SK-N-SH treated with all-trans-retinoic acid at 6 μM for 48 hours (cell line): ENCODE results near the gene ARSG.

Experiments used
- ARNTL ChIP-seq: fragments of 450-650 bp; formaldehyde crosslinking; IDR thresholded peaks from 2 replicates; pipeline ENCODE4 v1.5.0; 2020; ENCODE audit warnings: low read depth, mild to moderate bottlenecking, moderate library complexity, borderline replicate concordance
- CREB5 ChIP-seq: fragments of 250-450 bp; sonication (Bioruptor Pico); IDR thresholded peaks from 2 replicates; pipeline ENCODE4 v1.5.1; 2020; ENCODE audit warnings: low read depth, mild to moderate bottlenecking, moderate library complexity
- CSRNP3 ChIP-seq: fragments of 250-450 bp; sonication (Bioruptor Pico); IDR thresholded peaks from 2 replicates; pipeline ENCODE4 v1.5.1; 2021; ENCODE audit warnings: mild to moderate bottlenecking, moderate library complexity
- ESRRG ChIP-seq: fragments of 250-450 bp; sonication (Bioruptor Pico); IDR thresholded peaks from 2 replicates; pipeline ENCODE4 v1.6.1; 2021; ENCODE audit warnings: mild to moderate bottlenecking
- ISL1 ChIP-seq: fragments of 250-450 bp; sonication (Bioruptor Pico); IDR thresholded peaks from 2 replicates; pipeline ENCODE4 v2.1.2; 2022; ENCODE audit warnings: mild to moderate bottlenecking, moderate library complexity
- OSR1 ChIP-seq: fragments of 250-450 bp; sonication (Bioruptor Pico); IDR thresholded peaks from 2 replicates; pipeline ENCODE4 v1.8.0; 2022; ENCODE audit warnings: moderate library complexity, mild to moderate bottlenecking, inconsistent platforms
- PATZ1 ChIP-seq: fragments of 250-450 bp; sonication (Bioruptor Pico); IDR thresholded peaks from 2 replicates; pipeline ENCODE4 v1.8.0; 2020; ENCODE audit warnings: mild to moderate bottlenecking, moderate library complexity, borderline replicate concordance
- PPARA ChIP-seq: fragments of 250-450 bp; sonication (Bioruptor Pico); IDR thresholded peaks from 2 replicates; pipeline ENCODE4 v1.5.0; 2020; ENCODE audit warnings: mild to moderate bottlenecking, borderline replicate concordance
- TOX ChIP-seq: fragments of 250-450 bp; sonication (Bioruptor Pico); IDR thresholded peaks from 2 replicates; pipeline ENCODE4 v1.8.0; 2021; ENCODE audit warnings: mild to moderate bottlenecking, moderate library complexity, borderline replicate concordance
- ZFP3 ChIP-seq: fragments of 250-450 bp; sonication (Bioruptor Pico); IDR thresholded peaks from 2 replicates; pipeline ENCODE4 v1.5.0; 2020; ENCODE audit warnings: mild to moderate bottlenecking, moderate library complexity

- TF ChIP-seq ZFP3 (CRISPR knock-in tag) (no peak), OSR1 (no peak), ISL1 (CRISPR knock-in tag) (no peak), CSRNP3 (CRISPR knock-in tag) (no peak), PATZ1 (CRISPR knock-in tag) (no peak), ESRRG (CRISPR knock-in tag) (no peak), TOX (no peak), ARNTL (CRISPR knock-in tag) (no peak), CREB5 (CRISPR knock-in tag) (no peak), PPARA (CRISPR knock-in tag) (no peak)
These were observed 97.7 kb downstream of the ARSG start for GRCh38 chr17:68389041-68389440.
